ENCODE results near the gene RABAC1.

RABAC1 gene

GRCh38 chr19:41932259-41932719 lies 26.8 kb downstream of the RABAC1 start:
- peaks cover 6% of the 10 kb centered on the region for H3K4me1 ChIP-seq (ENCODE audit: insufficient read depth, low read length)
- H3K9ac ChIP-seq (ENCODE audit: low read depth, low read length): no peak overlapping the region
- no peaks in the 10 kb centered on the region for H3K36me3 ChIP-seq (ENCODE audit: insufficient read depth, low read length)
- H3K9me3 ChIP-seq (ENCODE audit: control insufficient read depth, insufficient read depth, low read length): no peaks in the 10 kb centered on the region; the same call in 1 of the 2 replicates

DNA sequence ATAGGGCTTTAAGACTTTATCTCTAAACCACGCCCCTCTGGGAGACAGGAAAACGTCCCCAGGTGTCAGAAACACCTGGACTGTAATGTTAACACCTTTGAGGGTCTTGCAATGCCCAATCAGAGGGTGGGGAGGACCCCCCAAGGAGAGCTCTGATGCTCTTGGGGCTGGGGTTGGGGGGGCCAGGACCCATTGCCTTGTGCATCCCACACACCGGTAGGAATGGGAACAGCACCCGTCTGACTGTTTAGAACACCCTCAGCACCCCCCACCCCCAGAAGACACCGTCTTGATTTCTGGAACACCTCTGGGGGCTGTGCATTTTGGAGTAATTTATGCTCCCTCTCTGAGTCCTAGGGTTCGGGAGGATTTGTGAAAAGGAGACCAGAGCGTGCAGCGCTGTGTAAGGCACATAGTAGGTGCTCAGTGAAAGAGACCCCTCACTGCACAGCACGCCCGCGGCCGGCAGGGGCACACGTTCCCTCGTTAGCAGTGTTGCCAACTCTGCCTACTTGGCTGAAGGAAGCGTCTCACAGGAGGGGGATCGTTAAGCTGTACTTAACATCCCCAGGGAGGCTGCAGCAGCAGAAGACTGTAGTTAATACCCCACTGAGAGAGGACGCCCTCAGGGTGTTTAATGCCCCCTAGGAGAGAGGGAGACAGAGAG lies 28.1 kb downstream of the RABAC1 start:
- Histone ChIP-seq H3K9ac (ENCODE audit: low read depth, low read length) (no peak overlapping the region), H3K36me3 (ENCODE audit: insufficient read depth, low read length) (no peaks in the 10 kb centered on the region), H3K4me1 (ENCODE audit: insufficient read depth, low read length) (peaks cover 6% of the 10 kb centered on the region), H3K9me3 (ENCODE audit: control insufficient read depth, insufficient read depth, low read length) (no peaks in the 10 kb centered on the region; the same call in 1 of the 2 replicates)

DNA sequence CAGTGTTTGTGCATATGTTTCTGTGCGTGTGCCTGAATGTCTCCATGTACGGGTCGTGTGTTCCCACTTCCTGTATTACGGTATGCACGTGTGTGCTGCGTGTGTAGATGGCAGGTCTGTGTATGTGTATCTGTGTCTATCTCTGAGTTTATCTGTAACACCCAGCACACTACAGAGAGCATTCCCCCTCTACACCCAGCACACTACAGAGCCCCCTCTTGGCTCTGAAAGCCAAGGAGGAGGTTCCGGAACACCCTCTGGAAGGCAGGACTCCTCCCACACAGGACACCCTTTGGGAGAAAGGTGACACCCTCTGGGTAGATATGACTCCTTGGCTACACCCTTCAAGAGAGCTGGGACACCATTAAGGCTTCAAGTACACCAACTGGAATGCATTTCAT lies 28.8 kb downstream of the RABAC1 start:
- Histone ChIP-seq H3K9ac (ENCODE audit: low read depth, low read length) (no peak overlapping the region), H3K9me3 (ENCODE audit: control insufficient read depth, insufficient read depth, low read length) (no peaks in the 10 kb centered on the region; the same call in 1 of the 2 replicates), H3K36me3 (ENCODE audit: insufficient read depth, low read length) (no peaks in the 10 kb centered on the region), H3K4me1 (ENCODE audit: insufficient read depth, low read length) (peaks cover 6% of the 10 kb centered on the region)

GRCh38 chr19:41929536-41930071 lies 29.5 kb downstream of the RABAC1 start:
- no peaks in the 10 kb centered on the region; the same call in 1 of the 2 replicates for H3K9me3 ChIP-seq (ENCODE audit: control insufficient read depth, insufficient read depth, low read length)
- H3K36me3 ChIP-seq (ENCODE audit: insufficient read depth, low read length): no peaks in the 10 kb centered on the region
- no peak overlapping the region for H3K9ac ChIP-seq (ENCODE audit: low read depth, low read length)
- H3K4me1 ChIP-seq (ENCODE audit: insufficient read depth, low read length): peaks cover 6% of the 10 kb centered on the region

DNA sequence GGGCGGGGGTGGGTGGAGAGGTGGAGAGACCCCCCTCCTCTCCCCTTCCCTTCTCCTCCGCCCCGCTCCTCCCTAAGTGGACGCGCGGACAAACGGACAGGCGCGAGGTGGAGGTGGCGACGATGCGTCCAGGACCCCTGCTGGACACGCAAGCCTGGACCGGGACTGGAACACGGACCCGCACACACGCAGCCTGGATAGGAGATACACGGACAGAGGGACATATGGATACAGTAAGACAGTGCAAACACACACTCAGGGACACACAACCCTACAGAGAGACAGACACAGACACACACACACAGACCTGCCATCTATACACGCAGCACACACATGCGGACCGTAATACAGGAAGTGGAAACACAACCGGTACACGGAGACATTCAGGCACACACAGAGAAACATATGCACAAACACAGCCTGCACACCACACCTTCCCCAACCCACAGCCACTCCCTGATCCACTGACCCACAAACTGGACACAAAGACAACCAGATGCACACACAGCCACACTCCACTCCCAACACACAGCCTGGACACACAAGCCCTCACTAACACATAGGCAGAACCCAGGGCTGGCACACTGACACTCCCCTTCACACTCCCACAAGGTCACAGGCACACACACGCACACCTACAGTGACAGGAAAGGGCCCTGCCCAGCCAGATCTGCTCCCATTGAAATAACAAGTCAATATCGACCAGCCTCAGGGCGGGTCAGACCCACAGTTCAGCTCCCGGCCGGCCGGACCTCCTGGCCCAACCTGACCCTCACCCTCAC lies 30.2 kb downstream of the RABAC1 start:
- Histone ChIP-seq H3K4me1 (ENCODE audit: insufficient read depth, low read length) (peaks cover 6% of the 10 kb centered on the region), H3K9me3 (ENCODE audit: control insufficient read depth, insufficient read depth, low read length) (no peaks in the 10 kb centered on the region), H3K9ac (ENCODE audit: low read depth, low read length) (no peak overlapping the region; the same call in 1 of the 2 replicates), H3K36me3 (ENCODE audit: insufficient read depth, low read length) (no peaks in the 10 kb centered on the region)

DNA sequence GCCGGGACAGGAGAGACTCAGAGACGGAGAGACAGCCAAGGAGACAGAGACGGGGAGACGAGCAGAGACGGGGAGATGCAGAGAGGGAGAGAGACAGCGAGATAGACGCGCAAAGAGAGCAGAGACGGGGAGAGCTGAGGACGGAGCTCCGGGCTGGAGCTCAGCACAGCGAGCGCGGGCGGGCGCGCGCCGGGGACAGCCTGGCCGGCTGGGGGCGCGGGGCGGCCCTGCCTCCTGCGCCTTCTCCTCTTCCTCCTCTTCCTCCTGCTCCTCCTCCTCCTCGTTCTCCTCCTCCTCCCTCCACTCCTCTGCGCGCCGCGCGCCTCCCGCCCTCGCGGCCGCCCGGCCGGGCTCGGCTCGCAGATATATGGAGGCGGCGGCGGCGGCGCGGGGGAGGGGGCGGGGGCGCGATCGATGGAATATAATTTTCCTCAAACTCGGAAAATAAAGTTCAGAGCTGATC lies 30.9 kb downstream of the RABAC1 start, which contains the start of gene ERFL:
ERFL (minus strand) TSS at position 229 of the 463 bp plus-strand sequence. CDS start 15,530 bp downstream, outside the sequence.
- peaks cover 6% of the 10 kb centered on the region for H3K4me1 ChIP-seq (ENCODE audit: insufficient read depth, low read length)
- peak within 1 kb of the TSS; percentile 38; the same call in 1 of the 2 replicates for H3K9ac ChIP-seq (ENCODE audit: low read depth, low read length)
- no peaks in the 10 kb centered on the region for H3K36me3 ChIP-seq (ENCODE audit: insufficient read depth, low read length)
- no peaks in the 10 kb centered on the region for H3K9me3 ChIP-seq (ENCODE audit: control insufficient read depth, insufficient read depth, low read length)

DNA sequence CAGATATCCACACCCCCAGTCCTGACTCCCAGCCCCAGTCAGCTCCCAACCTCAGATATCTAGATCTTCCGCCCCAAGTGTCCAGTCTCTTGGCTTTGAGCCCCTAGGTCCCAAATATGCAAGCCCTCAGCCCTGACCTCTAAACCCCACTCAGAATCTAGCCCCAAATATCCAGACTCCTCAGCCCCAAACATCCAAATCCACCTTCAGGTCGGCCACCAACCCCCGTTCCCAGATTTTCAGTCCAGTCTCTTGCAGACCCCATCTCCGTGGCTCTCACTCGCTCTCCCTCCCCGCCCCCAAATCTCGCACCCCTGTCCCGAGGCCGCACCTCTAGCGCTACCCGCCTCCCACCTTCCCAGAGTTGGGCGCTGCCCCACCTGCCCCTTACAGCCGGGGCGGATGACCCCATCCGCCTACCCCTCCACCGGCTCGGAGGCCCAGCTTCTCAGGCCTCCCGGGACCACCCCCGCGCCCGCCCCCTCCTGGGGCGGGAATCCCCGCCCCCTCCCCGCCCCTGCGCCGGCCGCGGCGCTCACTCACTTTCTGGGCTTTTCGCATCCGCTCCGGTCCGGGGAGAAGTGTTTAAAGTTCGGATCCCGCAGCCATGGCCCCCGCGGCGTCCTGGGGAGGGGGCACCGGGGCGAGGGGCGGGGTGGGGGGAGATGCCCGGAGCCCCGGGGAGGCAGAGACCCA lies 31.5 kb downstream of the RABAC1 start:
- H3K9ac ChIP-seq (ENCODE audit: low read depth, low read length): peak overlapping the region; percentile 38; the same call in 1 of the 2 replicates
- H3K4me1 ChIP-seq (ENCODE audit: insufficient read depth, low read length): peaks cover 6% of the 10 kb centered on the region
- no peaks in the 10 kb centered on the region for H3K36me3 ChIP-seq (ENCODE audit: insufficient read depth, low read length)
- no peaks in the 10 kb centered on the region for H3K9me3 ChIP-seq (ENCODE audit: control insufficient read depth, insufficient read depth, low read length)

GRCh38 chr19:41926763-41927496 lies 32.2 kb downstream of the RABAC1 start:
- H3K9me3 ChIP-seq (ENCODE audit: control insufficient read depth, insufficient read depth, low read length): no peaks in the 10 kb centered on the region
- H3K36me3 ChIP-seq (ENCODE audit: insufficient read depth, low read length): no peaks in the 10 kb centered on the region
- peaks cover 5% of the 10 kb centered on the region for H3K4me1 ChIP-seq (ENCODE audit: insufficient read depth, low read length)
- H3K9ac ChIP-seq (ENCODE audit: low read depth, low read length): no peak overlapping the region

GRCh38 chr19:41926028-41926762 lies 32.9 kb downstream of the RABAC1 start:
- H3K9me3 ChIP-seq (ENCODE audit: control insufficient read depth, insufficient read depth, low read length): no peaks in the 10 kb centered on the region
- no peak overlapping the region for H3K9ac ChIP-seq (ENCODE audit: low read depth, low read length)
- H3K4me1 ChIP-seq (ENCODE audit: insufficient read depth, low read length): no peaks in the 10 kb centered on the region
- no peaks in the 10 kb centered on the region for H3K36me3 ChIP-seq (ENCODE audit: insufficient read depth, low read length)

- H3K4me1 ChIP-seq (ENCODE audit: insufficient read depth, low read length): no peaks in the 10 kb centered on the region
- no peak overlapping the region for H3K9ac ChIP-seq (ENCODE audit: low read depth, low read length)
- no peaks in the 10 kb centered on the region for H3K36me3 ChIP-seq (ENCODE audit: insufficient read depth, low read length)
- H3K9me3 ChIP-seq (ENCODE audit: control insufficient read depth, insufficient read depth, low read length): no peaks in the 10 kb centered on the region
These were observed 33.7 kb downstream of the RABAC1 start for GRCh38 chr19:41925208-41926003.

DNA sequence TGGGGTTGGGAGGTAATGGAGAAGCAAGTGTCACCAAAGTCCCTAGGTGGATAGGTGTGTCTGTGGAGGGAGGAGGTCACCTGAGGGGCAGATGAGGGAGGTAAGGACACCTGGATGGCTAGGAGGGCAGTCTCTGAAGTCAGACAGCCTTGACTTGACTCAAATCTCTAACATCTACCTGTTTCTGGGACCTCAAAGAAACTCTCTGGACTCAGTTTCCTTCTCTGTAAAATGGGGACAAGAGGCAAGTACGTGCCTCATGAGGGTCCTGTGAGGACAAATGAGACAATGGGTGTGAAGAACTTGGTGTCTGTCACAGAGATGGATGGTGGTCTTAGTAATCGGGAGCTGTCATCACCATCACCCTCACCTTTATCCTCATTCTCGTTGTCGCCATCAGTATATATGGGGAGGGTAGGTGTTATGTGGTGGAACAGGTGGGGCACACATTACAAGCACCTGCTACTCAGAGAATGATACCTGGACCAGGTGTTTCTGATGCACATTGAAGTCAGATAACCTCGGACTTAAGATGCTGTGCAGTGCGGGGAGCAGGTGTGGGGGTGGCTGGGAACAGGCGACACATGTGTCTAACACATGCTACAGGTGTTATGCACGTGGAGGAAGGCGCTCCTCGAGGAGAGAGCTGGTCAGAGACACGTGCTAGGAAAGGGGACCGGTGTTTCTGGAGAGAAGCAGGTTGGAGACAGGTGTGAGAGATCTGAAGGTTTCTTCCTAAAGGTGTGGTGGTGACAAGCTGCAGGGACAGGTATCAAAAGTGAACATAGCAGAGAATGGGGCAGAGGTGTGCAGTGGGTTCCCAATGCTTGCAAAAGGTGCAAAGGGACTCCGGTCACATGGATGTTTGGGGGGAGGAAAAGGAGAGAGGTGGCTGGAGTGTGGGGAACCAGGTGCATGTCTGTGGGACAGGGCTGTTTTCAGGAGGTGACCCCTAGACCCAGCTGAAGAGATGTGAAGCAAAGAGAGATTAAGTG lies 34.7 kb downstream of the RABAC1 start:
- H3K36me3 ChIP-seq (ENCODE audit: insufficient read depth, low read length): no peaks in the 10 kb centered on the region
- H3K9ac ChIP-seq (ENCODE audit: low read depth, low read length): no peak overlapping the region
- no peaks in the 10 kb centered on the region for H3K9me3 ChIP-seq (ENCODE audit: control insufficient read depth, insufficient read depth, low read length)
- no peaks in the 10 kb centered on the region for H3K4me1 ChIP-seq (ENCODE audit: insufficient read depth, low read length)
